Measurements from ENCODE around the gene SORCS1. TPM values are rescaled to one million over a fixed set of nuclear protein-coding genes. Genes with fewer than 3 reads are reported as not detected.

Gene SORCS1
- polyA plus RNA-seq, 1 donor (not counting 4 experiments of a cell fraction or from before 2014, with no cell fraction given), result not detected

GRCh38 chr10:106672517-106673175 is 491.9 kb downstream of the SORCS1 start:
- dilution Hi-C loops (cut with MboI; ENCODE audit: extremely low pct_ligation_motif_present, low sequenced_read_pairs), result no loop called here
- Histone ChIP-seq H3K36me3 (ENCODE audit: control insufficient read depth in 2 of 2, extremely low read depth in 1 of 2, insufficient read depth in 2 of 2, low read length in 2 of 2) (no peaks in the 10 kb centered on the region), H3K4me3 (ENCODE audit: control insufficient read depth in 2 of 3, extremely low read depth in 1 of 3, insufficient read depth in 2 of 3, low read depth in 1 of 3, low read length in 3 of 3) (no peak overlapping the region), H3K9me1 (ENCODE audit: control insufficient read depth, extremely low read depth, insufficient read depth, low read length) (no peaks in the 10 kb centered on the region), H4K20me1 (ENCODE audit: control insufficient read depth, extremely low read depth, insufficient read depth, low read length) (no peaks in the 10 kb centered on the region), H3K79me2 (ENCODE audit: control insufficient read depth, insufficient read depth, low read length) (no peaks in the 10 kb centered on the region), H3K9me3 (ENCODE audit: control insufficient read depth, low read depth, low read length) (no peaks in the 10 kb centered on the region), H3K4me1 (ENCODE audit: control insufficient read depth, extremely low read depth, insufficient read depth, low read length) (no peaks in the 10 kb centered on the region), H3K4me2 (ENCODE audit: control insufficient read depth, extremely low read depth, insufficient read depth, low read depth, low read length) (no peak overlapping the region), H3K27me3 (ENCODE audit: control insufficient read depth, extremely low read depth, insufficient read depth, low read length) (no peaks in the 10 kb centered on the region), H3K9ac (ENCODE audit: control insufficient read depth, extremely low read depth, insufficient read depth, low read length) (no peak overlapping the region), H2AFZ (ENCODE audit: control insufficient read depth, low read length) (no peak overlapping the region), H3K27ac (ENCODE audit: control insufficient read depth, insufficient read depth, low read length) (no peak overlapping the region)
- DNase-seq (ENCODE audit: low read depth, low spot score) (no peak), FAIRE-seq (no peak)
- TF ChIP-seq EZH2 (IDR thresholded peaks at IDR 0.05; ENCODE audit: low read length), result no peak
- TF ChIP-seq CTCF (optimal IDR thresholded peaks at IDR 0.05 in 1 of 3, IDR thresholded peaks at IDR 0.05 in 1 of 3, conservative IDR thresholded peaks at IDR 0.05 in 1 of 3; ENCODE audit: extremely low read depth in 1 of 3, insufficient read depth in 2 of 3, low read length in 3 of 3), result no peak

GRCh38 chr10:106661767-106662140 is 502.8 kb downstream of the SORCS1 start:
- Histone ChIP-seq H3K27ac (ENCODE audit: control insufficient read depth, insufficient read depth, low read length) (no peak overlapping the region), H3K36me3 (ENCODE audit: control insufficient read depth in 2 of 2, extremely low read depth in 1 of 2, insufficient read depth in 2 of 2, low read length in 2 of 2) (no peaks in the 10 kb centered on the region), H3K9me3 (ENCODE audit: control insufficient read depth, low read depth, low read length) (no peaks in the 10 kb centered on the region), H3K4me2 (ENCODE audit: control insufficient read depth, extremely low read depth, insufficient read depth, low read depth, low read length) (no peak overlapping the region), H3K4me3 (ENCODE audit: control insufficient read depth in 2 of 3, extremely low read depth in 1 of 3, insufficient read depth in 2 of 3, low read depth in 1 of 3, low read length in 3 of 3) (no peak overlapping the region), H2AFZ (ENCODE audit: control insufficient read depth, low read length) (no peak overlapping the region), H3K9me1 (ENCODE audit: control insufficient read depth, extremely low read depth, insufficient read depth, low read length) (no peaks in the 10 kb centered on the region), H3K27me3 (ENCODE audit: control insufficient read depth, extremely low read depth, insufficient read depth, low read length) (no peaks in the 10 kb centered on the region), H4K20me1 (ENCODE audit: control insufficient read depth, extremely low read depth, insufficient read depth, low read length) (no peaks in the 10 kb centered on the region), H3K9ac (ENCODE audit: control insufficient read depth, extremely low read depth, insufficient read depth, low read length) (no peak overlapping the region), H3K79me2 (ENCODE audit: control insufficient read depth, insufficient read depth, low read length) (no peaks in the 10 kb centered on the region), H3K4me1 (ENCODE audit: control insufficient read depth, extremely low read depth, insufficient read depth, low read length) (no peaks in the 10 kb centered on the region)
- TF ChIP-seq EZH2 (IDR thresholded peaks at IDR 0.05; ENCODE audit: low read length) (no peak), CTCF (optimal IDR thresholded peaks at IDR 0.05 in 1 of 3, IDR thresholded peaks at IDR 0.05 in 1 of 3, conservative IDR thresholded peaks at IDR 0.05 in 1 of 3; ENCODE audit: extremely low read depth in 1 of 3, insufficient read depth in 2 of 3, low read length in 3 of 3) (no peak)
- FAIRE-seq, result no peak
- dilution Hi-C loops (cut with MboI; ENCODE audit: extremely low pct_ligation_motif_present, low sequenced_read_pairs), result no loop called here
- DNase-seq (ENCODE audit: low read depth, low spot score), result no peak

Measured in keratinocyte (primary cell).